Osteocyte (in vitro differentiated cells): ENCODE results near the gene HMG20B. TPM values are rescaled to one million over a fixed set of nuclear protein-coding genes. Genes with fewer than 3 reads are reported as not detected.
A peak's percentile ranks its signal among the peaks of the same experiment; 100 is the strongest.
"Not testable (repeated sequence)": the region's sequence is repeated elsewhere in the genome, so short reads cannot be mapped to it uniquely, and the experiment has no call there.

ENCODE experiments used
- DNase-seq: peaks from one replicate; pipeline ENCODE4 v3.0.0; 2021; ENCODE audit warnings: mixed read lengths; ENCODE audit not compliant: unreplicated experiment; ENCODE audit errors: extremely low spot score
- H3K27ac Mint-ChIP-seq: one replicate; pipeline ENCODE4 v1.8.0; 2021; ENCODE audit warnings: mild to moderate bottlenecking, mixed read lengths; ENCODE audit not compliant: unreplicated experiment
- H3K27me3 Mint-ChIP-seq: one replicate; pipeline ENCODE4 v1.8.0; 2021; ENCODE audit warnings: mixed read lengths; ENCODE audit not compliant: unreplicated experiment
- H3K36me3 Mint-ChIP-seq: one replicate; pipeline ENCODE4 v1.8.0; 2021; ENCODE audit warnings: mixed read lengths; ENCODE audit not compliant: unreplicated experiment
- H3K4me1 Mint-ChIP-seq: one replicate; pipeline ENCODE4 v1.8.0; 2021; ENCODE audit warnings: mixed read lengths; ENCODE audit not compliant: unreplicated experiment
- H3K4me3 Mint-ChIP-seq: one replicate; pipeline ENCODE4 v1.8.0; 2021; ENCODE audit warnings: mild to moderate bottlenecking, moderate library complexity, mixed read lengths; ENCODE audit not compliant: unreplicated experiment
- H3K9me3 Mint-ChIP-seq: one replicate; pipeline ENCODE4 v1.8.0; 2021; ENCODE audit warnings: mixed read lengths; ENCODE audit not compliant: unreplicated experiment
- total RNA-seq: library from RNA; stranded (reverse); gene quantifications from 2 replicates; pipeline ENCODE4 v1.2.1, GENCODE V29; 2021
- TF ChIP-seq, protein P1 (sequence below): fragments of 200-600 bp; sonication (generic); IDR thresholded peaks from 2 replicates; pipeline ENCODE4 v1.5.0; 2021; ENCODE audit warnings: antibody characterized with exemption, mild to moderate bottlenecking, moderate library complexity

HMG20B gene
- total RNA-seq, 1 donor from 2014 or later = 81.4 TPM

DNA sequence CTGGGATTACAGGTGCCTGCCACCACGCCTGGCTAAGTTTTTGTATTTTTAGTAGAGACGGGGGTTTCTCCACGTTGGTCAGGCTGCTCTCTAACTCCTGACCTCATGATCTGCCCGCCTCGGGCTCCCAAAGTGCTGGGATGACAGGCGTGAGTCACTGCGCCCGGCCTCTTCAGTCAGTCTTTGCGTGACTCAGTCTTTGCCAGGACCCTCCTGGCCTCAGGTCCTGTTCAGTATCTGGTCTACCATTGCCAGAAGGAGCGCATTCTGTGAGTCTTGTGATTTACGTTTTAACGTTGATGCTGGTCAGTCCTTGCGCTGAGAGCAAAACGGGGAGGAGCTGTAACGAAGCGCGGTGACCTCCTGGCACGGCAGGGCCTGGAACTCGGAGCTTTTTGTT, 7.6 kb upstream of the HMG20B start:
- Mint-ChIP-seq H3K4me1 (peaks cover 14% of the 10 kb centered on the region), H3K36me3 (no peaks in the 10 kb centered on the region), H3K27me3 (no peaks in the 10 kb centered on the region), H3K4me3 (no peak overlapping the region), H3K9me3 (no peaks in the 10 kb centered on the region), H3K27ac (peak overlapping the region; percentile 73)
- no peak for DNase-seq
- TF ChIP-seq, protein P1, sequence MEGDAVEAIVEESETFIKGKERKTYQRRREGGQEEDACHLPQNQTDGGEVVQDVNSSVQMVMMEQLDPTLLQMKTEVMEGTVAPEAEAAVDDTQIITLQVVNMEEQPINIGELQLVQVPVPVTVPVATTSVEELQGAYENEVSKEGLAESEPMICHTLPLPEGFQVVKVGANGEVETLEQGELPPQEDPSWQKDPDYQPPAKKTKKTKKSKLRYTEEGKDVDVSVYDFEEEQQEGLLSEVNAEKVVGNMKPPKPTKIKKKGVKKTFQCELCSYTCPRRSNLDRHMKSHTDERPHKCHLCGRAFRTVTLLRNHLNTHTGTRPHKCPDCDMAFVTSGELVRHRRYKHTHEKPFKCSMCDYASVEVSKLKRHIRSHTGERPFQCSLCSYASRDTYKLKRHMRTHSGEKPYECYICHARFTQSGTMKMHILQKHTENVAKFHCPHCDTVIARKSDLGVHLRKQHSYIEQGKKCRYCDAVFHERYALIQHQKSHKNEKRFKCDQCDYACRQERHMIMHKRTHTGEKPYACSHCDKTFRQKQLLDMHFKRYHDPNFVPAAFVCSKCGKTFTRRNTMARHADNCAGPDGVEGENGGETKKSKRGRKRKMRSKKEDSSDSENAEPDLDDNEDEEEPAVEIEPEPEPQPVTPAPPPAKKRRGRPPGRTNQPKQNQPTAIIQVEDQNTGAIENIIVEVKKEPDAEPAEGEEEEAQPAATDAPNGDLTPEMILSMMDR = no peak

DNA sequence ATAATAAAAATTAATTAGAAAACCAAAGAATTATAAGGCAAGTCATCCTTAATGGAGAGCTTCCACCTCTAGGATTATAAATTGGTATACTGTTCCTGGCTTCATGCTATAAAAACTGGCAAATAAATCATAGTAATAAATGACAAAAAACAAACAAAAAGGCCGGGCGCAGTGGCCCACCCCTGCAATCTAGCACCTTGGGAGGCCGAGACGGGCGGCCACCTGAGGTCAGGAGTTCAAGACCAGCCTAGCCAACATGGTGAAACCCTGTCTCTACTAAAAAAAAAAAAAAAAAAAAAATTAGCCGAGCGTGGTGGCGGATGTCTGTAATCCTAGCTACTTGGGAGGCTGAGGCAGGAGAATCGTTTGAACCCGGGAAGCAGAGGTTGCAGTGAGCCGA, 2.7 kb upstream of the HMG20B start:
- H3K4me1 Mint-ChIP-seq = peaks cover 22% of the 10 kb centered on the region
- H3K27ac Mint-ChIP-seq, H3K36me3 Mint-ChIP-seq, DNase-seq, H3K4me3 Mint-ChIP-seq, H3K9me3 Mint-ChIP-seq, H3K27me3 Mint-ChIP-seq: not testable (repeated sequence)

DNA sequence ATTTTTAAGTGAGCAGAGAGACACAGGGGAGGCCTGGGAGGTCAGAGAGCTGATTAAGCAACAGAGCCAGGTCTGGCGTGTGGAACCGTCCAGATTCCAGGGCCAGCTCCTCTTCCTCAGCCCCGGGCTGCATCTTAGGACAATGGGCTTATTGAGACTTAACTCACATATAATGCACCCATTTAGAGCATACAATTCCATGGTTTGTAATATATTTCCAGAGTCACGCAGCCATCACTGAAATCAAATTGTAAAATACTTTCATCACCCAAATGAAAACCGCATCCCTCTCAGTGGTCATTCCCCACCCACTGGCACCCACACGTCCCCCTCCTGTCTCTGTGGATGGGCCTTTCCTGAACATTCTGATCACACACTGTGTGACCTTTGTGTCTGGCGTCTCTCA, 2.1 kb upstream of the HMG20B start:
- DNase-seq = no peak
- Mint-ChIP-seq H3K36me3 (peaks cover 9% of the 10 kb centered on the region), H3K27me3 (no peaks in the 10 kb centered on the region), H3K4me3 (no peak overlapping the region), H3K27ac (peak overlapping the region; percentile 36), H3K4me1 (peaks cover 21% of the 10 kb centered on the region), H3K9me3 (no peaks in the 10 kb centered on the region)
- TF ChIP-seq, protein P1 = no peak

DNA sequence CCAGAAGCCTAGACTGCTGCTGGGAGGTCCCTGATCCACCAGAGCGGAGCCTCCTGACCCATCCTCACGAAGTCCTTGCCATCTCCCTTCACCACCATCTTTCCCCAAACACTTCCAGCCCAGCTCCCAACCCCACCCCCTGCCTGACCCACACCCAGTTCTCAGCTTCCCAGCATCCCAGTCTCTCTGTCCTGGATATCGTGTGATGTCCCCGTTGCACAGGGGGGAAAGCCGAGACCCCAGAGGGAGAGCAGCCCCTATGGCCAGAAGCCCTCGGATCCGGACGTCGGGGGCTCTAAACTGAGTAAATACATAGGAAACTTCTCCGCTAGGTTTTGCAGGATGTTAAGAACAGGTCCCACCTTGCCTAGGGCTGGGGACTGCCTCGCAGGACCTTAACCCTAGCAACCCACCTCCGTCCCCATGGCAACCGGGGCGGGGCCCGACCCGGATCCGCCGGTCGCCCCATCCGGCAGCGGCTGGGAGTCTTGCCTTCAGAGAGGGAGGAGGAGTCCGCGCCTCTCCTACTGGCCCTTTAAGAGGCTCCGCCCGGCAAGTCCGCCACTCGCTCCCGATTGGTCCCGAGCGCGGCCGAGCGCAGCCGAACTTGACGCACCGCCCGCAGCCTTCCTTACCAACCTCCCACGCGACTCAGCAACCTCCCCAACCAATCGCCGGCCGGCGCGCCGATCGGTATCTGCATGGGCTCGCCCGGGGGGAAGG, 451 bp upstream of the HMG20B start:
- no peaks in the 10 kb centered on the region for H3K27me3 Mint-ChIP-seq
- TF ChIP-seq, protein P1 = no peak
- peaks cover 9% of the 10 kb centered on the region for H3K36me3 Mint-ChIP-seq
- no peaks in the 10 kb centered on the region for H3K9me3 Mint-ChIP-seq
- H3K4me3 Mint-ChIP-seq = peak overlapping the region; percentile 76
- H3K4me1 Mint-ChIP-seq = peaks cover 15% of the 10 kb centered on the region
- DNase-seq = peak; percentile 100
- H3K27ac Mint-ChIP-seq = peak overlapping the region; percentile 68

DNA sequence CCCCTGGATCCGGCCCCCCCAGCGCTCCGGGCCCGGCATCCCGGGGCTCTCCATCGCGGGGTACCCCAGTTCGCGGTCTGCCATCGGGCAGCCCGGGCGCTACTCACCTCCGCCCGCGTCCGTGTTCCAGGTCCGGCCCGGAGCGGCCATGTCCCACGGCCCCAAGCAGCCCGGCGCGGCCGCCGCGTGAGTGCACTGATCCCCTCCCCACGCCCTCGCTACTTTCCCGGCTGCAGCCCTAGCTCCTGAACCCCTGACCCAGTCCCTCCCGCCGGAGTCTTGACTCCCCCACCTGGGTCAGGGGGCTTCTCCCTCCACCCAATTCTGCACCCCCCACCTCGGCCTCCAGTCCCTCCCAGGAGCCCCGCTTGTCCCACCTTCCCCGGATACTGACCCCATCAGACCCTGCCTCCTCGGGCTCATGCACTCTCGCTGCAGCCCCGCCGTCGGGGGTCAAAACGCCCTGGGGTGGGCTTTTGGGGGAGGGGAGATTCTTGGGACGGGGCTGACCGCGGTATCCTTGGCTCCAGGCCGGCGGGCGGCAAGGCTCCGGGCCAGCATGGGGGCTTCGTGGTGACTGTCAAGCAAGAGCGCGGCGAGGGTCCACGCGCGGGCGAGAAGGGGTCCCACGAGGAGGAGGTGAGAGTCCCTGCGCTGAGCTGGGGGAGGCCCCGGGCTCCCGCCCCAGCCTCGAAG, 566 bp downstream of the HMG20B start:
- peak overlapping the region; percentile 27 for H3K27ac Mint-ChIP-seq
- peaks cover 15% of the 10 kb centered on the region for H3K4me1 Mint-ChIP-seq
- TF ChIP-seq, protein P1 = no peak
- H3K36me3 Mint-ChIP-seq = peaks cover 9% of the 10 kb centered on the region
- no peaks in the 10 kb centered on the region for H3K9me3 Mint-ChIP-seq
- H3K27me3 Mint-ChIP-seq = no peaks in the 10 kb centered on the region
- peak overlapping the region; percentile 78 for H3K4me3 Mint-ChIP-seq
- DNase-seq = no peak
